Kidney tubule cell (primary cell): ENCODE measurements around the gene ARID1B.
"Not testable (repeated sequence)": the region's sequence is repeated elsewhere in the genome, so short reads cannot be mapped to it uniquely, and the experiment has no call there.

Experiments
- DNase-seq: peaks from one replicate; pipeline ENCODE4 v3.0.0-alpha.2; 2018; ENCODE audit warnings: low spot score

The ARID1B gene

DNA sequence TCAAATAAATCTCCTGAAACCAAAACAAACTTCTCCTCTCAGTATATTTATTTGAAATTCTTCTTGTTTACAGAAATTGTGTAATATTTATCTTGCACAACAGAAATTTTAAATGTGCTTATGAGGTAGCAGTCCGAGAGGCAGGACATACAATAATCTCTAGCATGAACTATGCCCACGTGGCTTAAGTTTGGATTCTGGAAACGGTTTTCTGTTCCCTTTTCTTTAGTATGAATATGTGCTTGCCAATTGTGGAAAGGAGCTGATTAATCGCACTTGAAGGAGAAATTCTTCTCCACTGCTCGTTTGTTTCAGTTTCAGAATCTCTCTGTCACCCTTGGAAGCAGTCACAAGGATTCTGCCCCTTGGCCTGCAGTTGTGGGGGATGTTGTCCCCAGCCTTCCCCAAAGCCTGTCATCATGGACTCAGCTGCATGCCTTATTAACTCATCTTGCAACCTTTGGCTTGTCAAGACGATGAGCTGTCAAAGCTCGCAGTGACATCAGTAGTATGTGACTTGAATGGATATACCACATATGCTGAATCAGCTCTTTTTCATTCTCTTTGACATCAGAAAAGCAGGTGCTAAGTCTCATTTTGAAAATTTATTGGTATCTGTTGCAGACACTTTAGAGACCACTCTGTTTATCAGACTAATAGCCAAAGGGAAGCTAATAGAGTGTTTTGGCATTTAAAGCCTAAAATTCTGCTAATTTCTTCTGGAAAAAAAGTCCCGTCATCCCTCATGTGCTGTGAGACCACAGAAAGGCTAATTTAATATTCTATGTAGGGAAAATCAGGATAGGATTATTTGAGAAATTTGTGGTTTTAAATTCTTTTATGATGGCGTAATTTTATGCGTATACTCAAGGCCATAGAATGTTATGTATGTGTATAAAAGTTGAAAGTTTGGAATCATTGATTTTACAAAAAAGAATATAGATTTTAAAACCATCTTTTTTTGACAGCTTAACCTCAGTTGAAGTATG is 186.8 kb downstream of the ARID1B start:
- DNase-seq, result peak; percentile 76

DNA sequence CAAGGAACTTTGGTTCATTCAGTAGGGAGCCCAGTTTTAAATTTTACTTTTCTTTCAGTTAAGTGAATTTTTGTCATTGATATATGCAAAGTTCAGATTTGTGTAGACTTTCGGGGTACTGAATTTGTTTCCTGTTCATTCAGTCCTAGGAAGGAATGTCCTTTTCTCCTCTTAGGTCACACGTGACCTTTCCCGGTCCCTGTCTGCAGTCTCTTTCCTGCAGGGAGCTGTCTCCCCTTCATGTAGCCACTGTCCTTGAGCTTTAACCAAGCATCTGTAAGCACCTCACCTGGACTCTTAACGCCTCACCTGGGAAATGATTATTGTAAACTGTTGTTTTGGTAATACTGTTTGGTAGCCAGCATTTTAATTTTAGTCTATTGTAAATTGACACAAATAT is 190.7 kb downstream of the ARID1B start:
- DNase-seq, result no peak

GRCh38 chr6:156969233-156969632 is 192.1 kb downstream of the ARID1B start:
- DNase-seq, result no peak

- DNase-seq, result no peak
These were observed 193.5 kb downstream of the ARID1B start for GRCh38 chr6:156970595-156971112.

DNA sequence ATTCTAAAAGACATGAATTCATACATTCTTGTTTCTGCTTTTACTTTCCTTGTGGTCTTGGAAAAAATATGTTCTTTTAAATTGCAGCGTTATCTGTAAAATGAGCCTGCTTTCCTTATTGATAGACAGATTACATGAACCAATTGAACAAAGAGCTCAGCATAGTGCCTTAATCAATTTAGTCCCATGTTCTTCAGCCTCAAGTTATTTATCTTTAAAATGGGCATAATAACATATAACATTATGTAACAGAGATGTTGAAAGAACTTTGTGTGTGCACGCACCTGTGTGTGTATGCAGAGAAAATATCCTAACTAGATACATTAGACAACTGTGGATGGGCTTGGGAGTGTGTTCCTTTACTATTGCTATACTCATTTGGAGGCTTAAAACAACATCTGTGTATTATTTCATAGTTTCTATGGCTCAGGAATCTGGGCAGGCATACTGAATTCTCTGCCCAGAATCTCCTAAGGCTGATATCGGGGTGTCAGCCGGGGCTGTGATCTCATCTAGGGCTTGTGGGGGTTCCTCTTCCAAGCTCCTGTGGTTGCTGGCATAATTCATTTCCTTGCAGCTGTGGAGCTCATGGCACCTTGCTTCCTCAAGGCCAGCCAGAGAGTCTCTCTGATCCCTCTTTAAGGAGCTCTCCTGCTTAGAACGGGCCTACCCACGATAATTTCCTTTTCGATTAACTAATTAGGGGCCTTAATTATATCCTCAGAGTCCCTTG is 194.1 kb downstream of the ARID1B start:
- no peak for DNase-seq

DNA sequence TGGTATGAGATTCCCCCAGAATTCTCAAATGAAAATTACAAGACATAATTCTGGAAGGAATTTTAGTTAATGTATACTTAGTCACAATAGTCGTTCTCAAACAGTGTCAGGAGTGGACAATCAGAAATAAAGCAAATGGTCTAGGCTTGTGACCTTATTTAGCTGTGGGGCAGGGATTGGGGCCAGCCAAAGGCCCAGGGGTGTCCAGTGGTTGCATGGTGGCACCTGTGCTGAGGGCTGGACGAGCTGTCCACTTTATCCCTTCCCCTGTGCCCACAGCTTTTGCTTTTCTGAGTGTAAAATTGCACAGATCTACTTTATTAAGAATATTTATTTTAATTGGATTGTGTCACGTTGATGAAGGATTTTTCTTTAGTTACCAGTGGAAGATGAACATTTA is 195.0 kb downstream of the ARID1B start:
- no peak for DNase-seq

DNA sequence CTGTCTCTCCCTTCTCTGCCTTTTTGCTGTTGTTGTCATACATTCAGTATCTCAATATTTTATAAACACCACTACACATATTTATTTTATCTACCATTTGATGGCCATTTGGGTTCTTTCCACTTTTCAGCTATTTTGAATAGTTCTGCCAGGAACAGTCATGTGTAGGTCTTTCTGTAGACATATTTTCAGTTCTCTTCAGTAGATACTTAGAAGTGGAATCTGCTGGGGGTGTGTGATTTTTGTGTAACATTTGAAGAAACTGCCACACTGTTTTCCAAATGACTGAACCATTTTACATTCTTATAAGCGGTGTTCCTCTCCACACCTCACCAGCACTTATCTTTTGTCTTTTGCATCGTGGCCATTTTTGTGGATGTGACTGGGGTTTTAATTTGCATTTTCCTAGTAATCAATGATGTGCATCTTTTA is 197.7 kb downstream of the ARID1B start:
- DNase-seq, result no peak

- DNase-seq, result no peak
These were observed 198.2 kb downstream of the ARID1B start for GRCh38 chr6:156975414-156975813.

DNA sequence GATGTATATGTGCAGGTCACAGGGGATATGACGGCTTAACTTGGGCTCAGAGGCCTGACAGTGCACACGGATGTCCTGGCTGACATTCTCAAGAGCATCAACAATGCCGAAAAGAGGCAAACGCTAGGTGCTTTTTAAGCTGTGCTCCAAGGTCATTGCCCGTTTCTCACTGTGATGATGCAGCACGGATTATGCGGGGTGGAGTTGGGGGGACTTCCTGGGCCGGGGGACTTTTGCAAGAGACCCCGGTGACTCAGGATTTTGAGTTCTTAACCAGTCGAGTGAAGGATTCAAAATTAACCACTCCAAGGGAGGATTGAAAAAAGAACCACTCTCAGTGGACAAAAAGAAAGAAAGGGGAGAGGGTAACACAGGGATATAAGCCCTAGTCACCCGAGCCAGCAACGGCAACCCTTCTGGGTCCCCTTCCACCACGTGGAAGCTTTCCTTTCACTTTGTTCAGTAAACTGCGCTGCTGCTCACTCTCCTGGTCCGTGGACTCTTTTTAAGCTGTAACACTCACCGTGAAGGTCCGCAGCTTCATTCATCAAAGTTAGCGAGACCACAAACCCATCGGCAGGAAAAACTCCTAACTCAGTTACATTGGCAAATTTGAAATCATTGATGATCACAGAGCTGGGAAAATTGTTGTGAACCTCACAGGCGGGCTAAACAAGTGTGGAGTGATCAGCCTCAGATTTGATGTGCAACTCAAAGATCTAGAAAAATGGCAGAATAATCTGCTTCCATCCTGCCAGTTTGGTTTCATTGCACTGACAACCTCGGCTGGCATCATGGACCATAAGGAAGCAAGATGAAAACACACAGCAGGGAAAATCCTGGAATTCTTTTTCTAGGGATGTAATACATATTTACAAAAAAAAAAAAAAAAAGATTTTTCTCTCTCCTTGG is 199.3 kb downstream of the ARID1B start:
- peak; percentile 45 for DNase-seq

DNA sequence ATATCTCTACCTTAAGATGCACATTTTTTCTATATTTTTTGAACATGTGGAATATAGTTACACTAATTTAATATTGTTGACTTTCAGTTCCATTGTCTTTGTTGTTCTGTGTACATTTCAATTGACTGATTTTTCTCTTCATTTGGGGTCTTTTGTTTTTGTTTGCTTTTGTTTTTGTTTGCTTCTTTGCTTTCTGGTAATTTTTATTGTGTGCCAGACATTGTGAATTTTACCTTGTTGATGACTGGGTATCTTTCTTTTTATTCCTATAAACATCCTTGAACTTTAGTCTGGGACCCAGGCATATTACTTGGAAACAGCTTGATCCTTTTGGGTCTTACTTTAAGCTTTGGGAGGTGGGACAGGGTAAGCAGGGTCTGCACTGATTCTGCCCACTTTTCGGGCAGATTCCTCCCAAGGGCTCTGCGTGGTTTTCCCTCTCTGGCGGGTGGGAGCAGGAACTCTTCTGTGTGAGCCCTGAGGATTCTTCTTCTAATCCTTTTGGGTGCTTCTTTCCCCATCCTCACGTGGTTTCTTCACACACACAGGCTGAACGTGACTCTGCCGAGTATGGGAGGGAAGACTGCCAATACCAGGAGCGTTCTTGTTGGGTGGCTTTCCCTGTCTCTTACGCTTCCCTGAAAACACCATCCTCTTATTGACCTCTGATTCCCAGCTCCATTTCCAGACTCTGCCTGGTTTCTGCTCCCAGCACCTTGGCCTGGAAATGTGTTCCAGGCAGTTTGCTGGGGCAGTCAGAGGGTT is 200.5 kb downstream of the ARID1B start:
- peak; percentile 51 for DNase-seq

- DNase-seq, result no peak
These were observed 201.8 kb downstream of the ARID1B start for GRCh38 chr6:156978948-156979347.

DNA sequence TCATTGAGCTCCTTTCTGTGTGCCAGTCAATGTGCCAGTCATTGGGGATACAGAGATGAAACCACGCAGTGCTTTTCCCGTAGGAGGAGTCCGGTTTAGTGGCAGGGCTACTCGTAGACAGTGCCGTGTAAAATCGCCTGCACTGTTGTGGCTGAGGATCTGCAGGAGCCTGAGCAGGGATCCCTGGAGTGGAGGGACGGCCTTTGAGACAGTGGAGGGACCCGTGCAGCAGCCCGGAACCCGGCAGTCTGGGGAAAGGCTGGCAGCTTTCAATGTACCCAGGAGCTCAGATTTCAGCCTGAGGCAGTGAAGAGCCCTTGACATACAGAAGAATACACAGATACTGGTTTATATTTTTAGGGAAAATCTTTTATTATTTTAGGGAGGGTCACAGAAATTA is 203.3 kb downstream of the ARID1B start:
- peak; percentile 29 for DNase-seq

DNA sequence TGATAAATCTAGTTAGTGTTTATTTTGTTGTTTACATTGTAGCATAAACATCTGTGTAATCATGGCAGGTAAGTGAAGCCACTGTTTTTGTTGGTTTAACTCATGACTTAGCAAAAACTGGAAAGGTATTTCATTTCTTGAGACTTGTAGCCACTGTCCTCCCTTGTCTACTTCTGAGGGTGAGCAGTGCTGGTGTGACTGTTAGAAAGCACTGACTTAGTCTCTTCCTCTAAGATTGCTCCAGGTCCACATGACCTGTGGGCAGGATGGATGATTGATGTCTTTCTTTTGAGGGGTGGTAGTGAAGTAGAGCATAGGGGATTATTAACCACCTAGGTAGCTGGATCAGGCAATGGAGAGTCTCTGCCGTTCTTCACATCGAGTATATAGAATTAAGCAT is 203.8 kb downstream of the ARID1B start:
- DNase-seq, result no peak

DNA sequence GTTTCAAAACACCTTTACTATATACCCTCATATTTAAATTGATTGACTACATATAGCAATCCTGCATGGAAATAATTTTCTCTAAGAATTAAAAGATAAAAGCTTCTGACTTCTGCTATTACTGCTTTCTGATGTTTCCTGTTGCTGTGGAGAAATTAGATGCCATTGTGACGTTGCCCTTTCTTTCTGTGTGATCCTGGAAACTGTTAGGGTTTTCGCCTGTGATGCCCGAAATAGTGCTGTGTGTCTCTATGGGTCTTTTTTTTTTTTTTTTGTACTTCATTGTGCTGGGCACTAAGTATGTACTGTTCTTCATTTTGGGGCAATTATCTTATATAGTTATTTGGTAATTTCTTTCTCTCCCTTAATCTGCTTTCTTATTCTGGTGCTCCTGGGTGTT is 205.0 kb downstream of the ARID1B start:
- DNase-seq, result no peak

DNA sequence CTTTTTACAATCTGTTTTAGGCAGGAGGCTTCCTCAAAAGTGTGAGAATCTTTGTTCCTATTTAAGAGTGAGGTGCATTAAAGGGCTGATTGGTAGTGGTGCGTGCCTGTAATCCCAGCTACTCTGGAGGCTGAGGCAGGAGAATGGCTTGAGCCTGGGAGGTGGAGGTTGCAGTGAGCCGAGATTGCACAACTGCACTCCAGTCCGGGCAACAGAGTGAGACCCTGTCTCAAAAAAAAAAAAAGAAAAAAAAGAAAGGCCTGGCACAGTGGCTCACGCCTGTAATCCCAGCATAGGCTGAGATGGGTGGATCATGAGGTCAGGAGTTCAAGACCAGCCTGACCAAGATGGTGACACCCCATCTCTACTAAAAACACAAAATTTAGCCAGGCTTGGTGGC is 205.7 kb downstream of the ARID1B start:
- not testable (repeated sequence) for DNase-seq

DNA sequence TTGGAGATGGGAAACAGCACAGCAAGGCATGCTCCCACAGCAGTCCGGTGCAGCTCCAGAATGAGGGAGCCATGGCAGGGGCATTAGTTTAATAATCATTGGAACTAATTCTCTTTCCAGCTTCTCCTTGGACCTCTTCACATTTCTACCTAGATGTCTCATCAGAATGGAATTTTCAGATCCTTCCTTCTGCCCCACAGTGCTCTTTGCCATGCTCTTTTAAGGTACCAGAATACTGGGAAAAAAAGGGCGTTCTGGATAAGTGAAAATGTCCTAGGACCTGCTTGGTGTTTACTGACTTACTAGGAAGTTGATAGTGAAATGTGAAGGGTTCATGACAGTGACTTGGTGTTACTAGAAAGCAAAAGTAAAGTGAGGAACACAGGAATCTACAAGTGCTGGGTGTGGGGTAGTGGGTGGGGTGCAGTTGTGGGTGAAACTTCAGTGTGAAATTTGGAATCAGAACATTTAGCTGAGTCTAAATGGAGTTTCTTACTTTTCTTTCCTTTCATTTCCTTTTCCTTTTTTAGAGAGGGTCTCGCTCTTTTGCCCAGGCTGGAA is 207.1 kb downstream of the ARID1B start:
- DNase-seq, result peak; percentile 59

- DNase-seq, result no peak
These were observed 208.1 kb downstream of the ARID1B start for GRCh38 chr6:156985309-156985708.

GRCh38 chr6:156988276-156989158 is 211.3 kb downstream of the ARID1B start:
- peak; percentile 33 for DNase-seq

DNA sequence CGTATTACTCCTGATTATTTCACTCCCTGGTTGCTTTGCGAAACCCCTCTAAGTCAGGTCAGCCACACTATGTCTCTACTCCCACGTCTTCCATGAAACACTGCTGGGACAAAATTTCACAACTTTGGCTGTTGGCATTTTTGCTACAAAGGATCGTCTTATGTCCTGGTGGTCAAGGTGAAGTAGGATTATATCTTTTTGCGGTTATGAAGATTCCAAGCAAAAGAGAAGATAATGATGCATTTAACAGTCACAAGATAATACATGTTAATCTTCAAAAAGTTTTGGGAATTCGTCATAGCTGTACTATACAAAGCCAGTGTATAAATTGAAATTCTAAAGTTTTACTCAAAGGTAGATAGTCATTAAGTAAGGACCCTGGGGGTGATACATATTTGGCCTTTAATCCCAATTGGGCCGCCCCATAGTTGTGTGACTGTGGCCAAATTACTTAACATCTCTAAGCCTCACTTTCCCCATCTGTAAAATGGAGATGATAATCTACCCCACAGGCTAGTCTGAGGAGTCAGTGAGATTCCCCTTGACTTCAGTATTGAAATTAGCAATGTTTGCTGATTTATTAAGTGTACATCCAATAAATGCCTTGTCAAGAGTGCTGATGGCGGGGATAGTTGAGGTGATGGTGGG is 212.1 kb downstream of the ARID1B start:
- DNase-seq, result no peak
